GM12878 (cell line): ENCODE measurements around the gene STK33. TPM values are rescaled to one million over a fixed set of nuclear protein-coding genes. Genes with fewer than 3 reads are reported as not detected.

Experiments used
- ATAC-seq: fragments of 200-7000 bp; cut with Tn5 transposase; 3 replicates; pipeline ENCODE4 v1.9.1; 2020; ENCODE audit warnings: mild to moderate bottlenecking, moderate library complexity
- BruUV-seq: library from RNA; stranded (reverse); fragments of 400-500 nt; replicated peaks from 2 replicates; lab custom pipeline; 2021; lab: Mats Ljungman, UMichigan
- CTCF ChIA-PET: fragments of 300-600 bp; sonication (Branson Sonifier 250); formaldehyde crosslinking; extraction: SDS; loops from one replicate; lab custom pipeline; 2021; ENCODE audit warnings: inconsistent platforms; lab: Yijun Ruan, JAX
- POLR2A ChIA-PET: fragments of 350-600 bp; formaldehyde crosslinking; extraction: SDS; loops from one replicate; lab custom pipeline; 2021; ENCODE audit warnings: inconsistent platforms; lab: Charles Lee
- RAD21 ChIA-PET: fragments of 300-600 bp; sonication (Branson Sonifier 250); formaldehyde crosslinking; loops from one replicate; lab custom pipeline; 2023; ENCODE audit warnings: antibody characterized with exemption; ENCODE audit not compliant: unreplicated experiment; lab: Charles Lee
- SMC1A ChIA-PET: fragments of 300-600 bp; sonication (Branson Sonifier 250); formaldehyde crosslinking; loops from one replicate; lab custom pipeline; 2023; ENCODE audit not compliant: unreplicated experiment, uncharacterized antibody; lab: Charles Lee
- DNase-seq: peaks from one replicate; pipeline ENCODE4 v3.0.0-alpha.2; 2011; ENCODE audit warnings: low read depth, low spot score
- FAIRE-seq: peaks from 3 replicates; lab custom pipeline; 2011; peaks lifted over from hg19 to GRCh38; lab: Jason Lieb, UNC
- H2AFZ ChIP-seq: 2 replicates; pipeline ENCODE4 v1.6.0; 2011; ENCODE audit warnings: low read depth, low read length, control low read depth; ENCODE audit not compliant: control insufficient read depth
- H3K27ac ChIP-seq: 2 replicates; pipeline ENCODE4 v1.5.1; 2011; ENCODE audit warnings: control low read depth; ENCODE audit not compliant: control insufficient read depth, insufficient read depth
- H3K27me3 ChIP-seq, 2 experiments: replicated peaks in 1 of 2; 2 replicates each; pipeline versions ENCODE4 v1.6.0 to v1.6.1; 2011; ENCODE audit warnings: low read length in 1 of 2; ENCODE audit not compliant: control insufficient read depth in 2 of 2, insufficient read depth in 2 of 2
- H3K36me3 ChIP-seq, 2 experiments: 2 replicates each; pipeline ENCODE4 v1.5.1; 2011; ENCODE audit warnings: low read length in 1 of 2; ENCODE audit not compliant: control insufficient read depth in 2 of 2, insufficient read depth in 2 of 2
- H3K4me1 ChIP-seq: 2 replicates; pipeline ENCODE4 v1.6.1; 2011; ENCODE audit warnings: mild to moderate bottlenecking, low read length, moderate library complexity, mixed read lengths; ENCODE audit not compliant: control insufficient read depth, insufficient read depth
- H3K4me2 ChIP-seq: 2 replicates; pipeline ENCODE4 v1.6.0; 2011; ENCODE audit warnings: control low read depth; ENCODE audit not compliant: control insufficient read depth, insufficient read depth
- H3K4me3 ChIP-seq: fragments of 200-600 bp; sonication (generic); 2 replicates; pipeline ENCODE4 v1.5.1; 2016
- H3K79me2 ChIP-seq: 2 replicates; pipeline ENCODE4 v1.6.0; 2011; ENCODE audit warnings: low read length; ENCODE audit not compliant: control insufficient read depth, insufficient read depth
- H3K9ac ChIP-seq: 2 replicates; pipeline ENCODE4 v1.8.0; 2011; ENCODE audit warnings: low read length, control low read depth, mixed read lengths; ENCODE audit not compliant: control insufficient read depth, insufficient read depth
- H3K9me3 ChIP-seq: replicated peaks from 3 replicates; pipeline ENCODE4 v1.5.1; 2011; ENCODE audit warnings: mild to moderate bottlenecking, low read length; ENCODE audit not compliant: control insufficient read depth, insufficient read depth
- H4K20me1 ChIP-seq: 2 replicates; pipeline ENCODE4 v1.6.0; 2011; ENCODE audit not compliant: control insufficient read depth, insufficient read depth
- HDAC6 ChIP-seq: fragments of 200-600 bp; sonication (generic); IDR thresholded peaks from one replicate; pipeline ENCODE4 v1.8.0; 2017; ENCODE audit warnings: antibody characterized with exemption; ENCODE audit not compliant: unreplicated experiment
- HDGF ChIP-seq: fragments of 450-650 bp; IDR thresholded peaks from 2 replicates; pipeline ENCODE4 v1.6.1; 2016; ENCODE audit warnings: antibody characterized with exemption
- KDM1A ChIP-seq: fragments of 200-600 bp; sonication (generic); IDR thresholded peaks from 2 replicates; pipeline ENCODE4 v1.6.1; 2016; ENCODE audit warnings: borderline replicate concordance
- KLF5 ChIP-seq: fragments of 450-650 bp; IDR thresholded peaks from 2 replicates; pipeline ENCODE4 v1.6.1; 2014; ENCODE audit warnings: mild to moderate bottlenecking; ENCODE audit not compliant: partially characterized antibody
- MEF2A ChIP-seq: IDR thresholded peaks from 2 replicates; pipeline ENCODE4 v1.6.1; 2011; ENCODE audit warnings: low read depth, mild to moderate bottlenecking, low read length, moderate library complexity; ENCODE audit not compliant: insufficient read depth
- MTA3 ChIP-seq: IDR thresholded peaks from 2 replicates; pipeline ENCODE4 v1.6.1; 2012; ENCODE audit warnings: low read length, inconsistent platforms, borderline replicate concordance
- NR2F1 ChIP-seq: fragments of 450-650 bp; conservative IDR thresholded peaks from 2 replicates; pipeline ENCODE4 v1.6.1; 2017; ENCODE audit warnings: mild to moderate bottlenecking
- PAX8 ChIP-seq: fragments of 450-650 bp; IDR thresholded peaks from 2 replicates; pipeline ENCODE4 v1.6.1; 2017; ENCODE audit warnings: mild to moderate bottlenecking, moderate library complexity
- SIN3A ChIP-seq: IDR thresholded peaks from 2 replicates; pipeline ENCODE4 v1.6.1; 2012; ENCODE audit warnings: low read depth, low read length, improper control_type of control experiment
- SREBF1 ChIP-seq: IDR thresholded peaks from 2 replicates; pipeline ENCODE4 v1.6.1; 2012; ENCODE audit warnings: mild to moderate bottlenecking, low read length
- WGBS: methylation state at CpG from one replicate; pipeline ENCODE4 v1.1.6; 2016; ENCODE audit warnings: low lambda C conversion rate; ENCODE audit not compliant: insufficient replicate concordance, insufficient coverage; ENCODE audit errors: missing lambda C conversion rate; 5-methylcytosine and 5-hydroxymethylcytosine counted together
- in situ Hi-C: fragments of 300-500 bp; cut with MboI; formaldehyde crosslinking; loops from 9 replicates; pipeline ENCODE4 v1.14.3; 2018; ENCODE audit warnings: mixed read lengths
- intact Hi-C: fragments of 100-400 bp; cut with micrococcal nuclease; formaldehyde crosslinking; loops from one replicate; pipeline ENCODE4 v1.14.2; 2022; ENCODE audit not compliant: unreplicated experiment
- polyA plus RNA-seq, 11 experiments: library from polyadenylated mRNA; depleted of rRNA in 4 of 11; unstranded in 6 of 11; stranded (reverse) in 5 of 11; fragments of >200 nt; fragmentation: Nextera tagmentation in 4 of 11; fragmentation: Illumina TruSeq in 1 of 11; extraction: Ambion mirVana in 4 of 11; extraction: Trizol in 1 of 11; gene quantifications; 1 replicate in 1 of 11; 2 replicates in 10 of 11; pipeline versions ENCODE4 v1.2.1 to v1.2.3, GENCODE V29; 2011 to 2016; ENCODE audit warnings: inconsistent platforms in 2 of 11, missing spikeins in 2 of 11, low read depth in 1 of 11
- total RNA-seq, 4 experiments: library from RNA; depleted of rRNA in 3 of 4; stranded (reverse); fragments of >200 nt in 3 of 4; fragmentation: Illumina TruSeq in 1 of 4; extraction: Trizol in 1 of 4; gene quantifications; 2 replicates each; pipeline versions ENCODE4 v1.2.1 to v1.2.3, GENCODE V29; 2013 to 2021
- TF ChIP-seq, protein P1 (sequence below): fragments of 450-650 bp; IDR thresholded peaks from 2 replicates; pipeline ENCODE4 v1.6.1; 2018; ENCODE audit warnings: borderline replicate concordance, mild to moderate bottlenecking; ENCODE audit not compliant: partially characterized antibody
- TF ChIP-seq, protein P2 (sequence below): fragments of 450-650 bp; IDR thresholded peaks from 2 replicates; pipeline ENCODE4 v1.6.1; 2016; ENCODE audit warnings: mild to moderate bottlenecking
- TF ChIP-seq, protein P3 (sequence below): IDR thresholded peaks from 2 replicates; pipeline ENCODE4 v1.6.1; 2011; ENCODE audit warnings: low read depth, low read length, improper control_type of control experiment, borderline replicate concordance
- TF ChIP-seq, protein P4 (sequence below): fragments of 150-350 bp; IDR thresholded peaks from 2 replicates; pipeline ENCODE4 v1.6.1; 2016; ENCODE audit warnings: low read depth, low read length

Gene STK33
- total and polyA plus RNA-seq, 10 of the 15 experiments (the other 5 are each of a cell fraction or from before 2014, with no cell fraction given), result 5.2 to 27.3 (median 18.3) TPM

DNA sequence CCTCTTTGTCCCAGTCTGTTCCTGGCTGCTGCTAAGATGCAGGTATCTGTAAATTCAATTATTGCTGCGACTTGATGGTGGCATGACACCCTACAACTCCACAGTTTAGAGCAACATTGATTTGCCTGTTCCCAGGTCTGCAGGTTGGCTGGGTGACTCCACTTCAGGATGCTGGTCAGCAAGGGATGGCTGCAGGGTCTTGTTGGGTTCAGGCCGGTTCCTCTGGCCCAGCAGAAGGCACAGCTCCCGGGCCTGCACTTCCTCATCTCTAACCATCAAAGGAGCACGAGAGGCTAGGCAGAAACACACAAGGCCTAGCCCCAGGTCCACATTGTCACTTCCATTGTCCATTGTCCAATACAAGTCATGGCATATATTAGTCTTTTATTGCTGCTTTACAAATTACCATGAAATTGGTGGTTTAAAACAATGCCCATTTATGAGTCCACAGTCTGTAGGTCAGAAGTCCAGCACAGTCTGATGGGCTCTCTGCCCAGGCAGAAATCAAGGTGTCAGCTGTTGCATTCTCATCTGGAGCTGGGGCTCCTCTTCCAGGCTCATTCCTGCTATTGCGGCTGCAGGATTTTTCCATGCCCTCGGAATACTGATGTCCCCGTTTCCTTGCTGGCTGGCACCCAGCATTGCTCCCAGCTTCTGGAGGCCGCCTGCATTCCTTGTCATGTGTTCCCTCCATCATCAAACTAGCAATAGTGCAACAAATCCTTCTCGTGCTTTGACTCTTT lies 233.8 kb downstream of the STK33 start:
- ChIA-PET SMC1A (no interaction called here), CTCF (no interaction called here), RAD21 (no interaction called here), POLR2A (no interaction called here)
- no peak overlapping the region for H3K9ac ChIP-seq
- DNase-seq (no peak), ATAC-seq (no peak), FAIRE-seq (no peak)
- H3K27me3 ChIP-seq, result no peaks in the 10 kb centered on the region
- no peaks in the 10 kb centered on the region for H3K36me3 ChIP-seq
- no peak overlapping the region for H2AFZ ChIP-seq
- 33% methylated on average over 9 of the region's 9 CpGs for WGBS
- no peak overlapping the region for H3K4me3 ChIP-seq
- no peak overlapping the region for H3K4me2 ChIP-seq
- no peak overlapping the region for H3K27ac ChIP-seq
- no TSS peak for BruUV-seq
- no peaks in the 10 kb centered on the region for H4K20me1 ChIP-seq
- intact Hi-C loops, result no loop called here
- no peaks in the 10 kb centered on the region for H3K9me3 ChIP-seq
- in situ Hi-C loops, result no loop called here
- H3K4me1 ChIP-seq, result peaks cover 3% of the 10 kb centered on the region
- no peaks in the 10 kb centered on the region for H3K79me2 ChIP-seq
- TF ChIP-seq PAX8, result no peak
- TF ChIP-seq, protein P1, sequence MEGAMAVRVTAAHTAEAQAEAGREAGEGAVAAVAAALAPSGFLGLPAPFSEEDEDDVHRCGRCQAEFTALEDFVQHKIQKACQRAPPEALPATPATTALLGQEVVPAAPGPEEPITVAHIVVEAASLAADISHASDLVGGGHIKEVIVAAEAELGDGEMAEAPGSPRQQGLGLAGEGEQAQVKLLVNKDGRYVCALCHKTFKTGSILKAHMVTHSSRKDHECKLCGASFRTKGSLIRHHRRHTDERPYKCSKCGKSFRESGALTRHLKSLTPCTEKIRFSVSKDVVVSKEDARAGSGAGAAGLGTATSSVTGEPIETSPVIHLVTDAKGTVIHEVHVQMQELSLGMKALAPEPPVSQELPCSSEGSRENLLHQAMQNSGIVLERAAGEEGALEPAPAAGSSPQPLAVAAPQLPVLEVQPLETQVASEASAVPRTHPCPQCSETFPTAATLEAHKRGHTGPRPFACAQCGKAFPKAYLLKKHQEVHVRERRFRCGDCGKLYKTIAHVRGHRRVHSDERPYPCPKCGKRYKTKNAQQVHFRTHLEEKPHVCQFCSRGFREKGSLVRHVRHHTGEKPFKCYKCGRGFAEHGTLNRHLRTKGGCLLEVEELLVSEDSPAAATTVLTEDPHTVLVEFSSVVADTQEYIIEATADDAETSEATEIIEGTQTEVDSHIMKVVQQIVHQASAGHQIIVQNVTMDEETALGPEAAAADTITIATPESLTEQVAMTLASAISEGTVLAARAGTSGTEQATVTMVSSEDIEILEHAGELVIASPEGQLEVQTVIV, result no peak
- TF ChIP-seq MEF2A, result no peak
- no peak for TF ChIP-seq SIN3A
- TF ChIP-seq HDAC6, result no peak
- TF ChIP-seq, protein P2, sequence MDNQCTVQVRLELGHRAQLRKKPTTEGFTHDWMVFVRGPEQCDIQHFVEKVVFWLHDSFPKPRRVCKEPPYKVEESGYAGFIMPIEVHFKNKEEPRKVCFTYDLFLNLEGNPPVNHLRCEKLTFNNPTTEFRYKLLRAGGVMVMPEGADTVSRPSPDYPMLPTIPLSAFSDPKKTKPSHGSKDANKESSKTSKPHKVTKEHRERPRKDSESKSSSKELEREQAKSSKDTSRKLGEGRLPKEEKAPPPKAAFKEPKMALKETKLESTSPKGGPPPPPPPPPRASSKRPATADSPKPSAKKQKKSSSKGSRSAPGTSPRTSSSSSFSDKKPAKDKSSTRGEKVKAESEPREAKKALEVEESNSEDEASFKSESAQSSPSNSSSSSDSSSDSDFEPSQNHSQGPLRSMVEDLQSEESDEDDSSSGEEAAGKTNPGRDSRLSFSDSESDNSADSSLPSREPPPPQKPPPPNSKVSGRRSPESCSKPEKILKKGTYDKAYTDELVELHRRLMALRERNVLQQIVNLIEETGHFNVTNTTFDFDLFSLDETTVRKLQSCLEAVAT, result no peak
- TF ChIP-seq HDGF, result no peak
- TF ChIP-seq, protein P3, sequence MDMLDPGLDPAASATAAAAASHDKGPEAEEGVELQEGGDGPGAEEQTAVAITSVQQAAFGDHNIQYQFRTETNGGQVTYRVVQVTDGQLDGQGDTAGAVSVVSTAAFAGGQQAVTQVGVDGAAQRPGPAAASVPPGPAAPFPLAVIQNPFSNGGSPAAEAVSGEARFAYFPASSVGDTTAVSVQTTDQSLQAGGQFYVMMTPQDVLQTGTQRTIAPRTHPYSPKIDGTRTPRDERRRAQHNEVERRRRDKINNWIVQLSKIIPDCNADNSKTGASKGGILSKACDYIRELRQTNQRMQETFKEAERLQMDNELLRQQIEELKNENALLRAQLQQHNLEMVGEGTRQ, result no peak
- TF ChIP-seq MTA3, result no peak
- TF ChIP-seq, protein P4, sequence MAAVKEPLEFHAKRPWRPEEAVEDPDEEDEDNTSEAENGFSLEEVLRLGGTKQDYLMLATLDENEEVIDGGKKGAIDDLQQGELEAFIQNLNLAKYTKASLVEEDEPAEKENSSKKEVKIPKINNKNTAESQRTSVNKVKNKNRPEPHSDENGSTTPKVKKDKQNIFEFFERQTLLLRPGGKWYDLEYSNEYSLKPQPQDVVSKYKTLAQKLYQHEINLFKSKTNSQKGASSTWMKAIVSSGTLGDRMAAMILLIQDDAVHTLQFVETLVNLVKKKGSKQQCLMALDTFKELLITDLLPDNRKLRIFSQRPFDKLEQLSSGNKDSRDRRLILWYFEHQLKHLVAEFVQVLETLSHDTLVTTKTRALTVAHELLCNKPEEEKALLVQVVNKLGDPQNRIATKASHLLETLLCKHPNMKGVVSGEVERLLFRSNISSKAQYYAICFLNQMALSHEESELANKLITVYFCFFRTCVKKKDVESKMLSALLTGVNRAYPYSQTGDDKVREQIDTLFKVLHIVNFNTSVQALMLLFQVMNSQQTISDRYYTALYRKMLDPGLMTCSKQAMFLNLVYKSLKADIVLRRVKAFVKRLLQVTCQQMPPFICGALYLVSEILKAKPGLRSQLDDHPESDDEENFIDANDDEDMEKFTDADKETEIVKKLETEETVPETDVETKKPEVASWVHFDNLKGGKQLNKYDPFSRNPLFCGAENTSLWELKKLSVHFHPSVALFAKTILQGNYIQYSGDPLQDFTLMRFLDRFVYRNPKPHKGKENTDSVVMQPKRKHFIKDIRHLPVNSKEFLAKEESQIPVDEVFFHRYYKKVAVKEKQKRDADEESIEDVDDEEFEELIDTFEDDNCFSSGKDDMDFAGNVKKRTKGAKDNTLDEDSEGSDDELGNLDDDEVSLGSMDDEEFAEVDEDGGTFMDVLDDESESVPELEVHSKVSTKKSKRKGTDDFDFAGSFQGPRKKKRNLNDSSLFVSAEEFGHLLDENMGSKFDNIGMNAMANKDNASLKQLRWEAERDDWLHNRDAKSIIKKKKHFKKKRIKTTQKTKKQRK, result no peak
- no peak for TF ChIP-seq SREBF1
- no peak for TF ChIP-seq KDM1A
- no peak for TF ChIP-seq KLF5
- no peak for TF ChIP-seq NR2F1
